HepG2 (cell line): ENCODE data around the gene ST3GAL5. TPM values are rescaled to one million over a fixed set of nuclear protein-coding genes. Genes with fewer than 3 reads are reported as not detected.

ENCODE experiments used
- ATAC-seq: fragments of 200-7000 bp; cut with Tn5 transposase; 3 replicates; pipeline ENCODE4 v1.9.1; 2020; ENCODE audit warnings: mild to moderate bottlenecking, moderate library complexity
- BruUV-seq: library from RNA; stranded (reverse); fragments of 400-500 nt; replicated peaks from 2 replicates; lab custom pipeline; 2021; lab: Mats Ljungman, UMichigan
- CTCF ChIA-PET: fragments of 300-600 bp; formaldehyde crosslinking; extraction: SDS; loops from one replicate; lab custom pipeline; 2021; ENCODE audit warnings: low total read pairs, inconsistent platforms, low intra/inter-chr PET ratio; lab: Yijun Ruan, JAX
- POLR2A ChIA-PET: fragments of 350-600 bp; sonication (Branson Sonifier 250); formaldehyde crosslinking; loops from one replicate; lab custom pipeline; 2020; ENCODE audit warnings: antibody characterized with exemption, inconsistent platforms; lab: Yijun Ruan, JAX
- DNase-seq: peaks from one replicate; pipeline ENCODE4 v3.0.0-alpha.2; 2015; ENCODE audit warnings: low spot score
- FAIRE-seq: peaks from 3 replicates; lab custom pipeline; 2011; peaks lifted over from hg19 to GRCh38; lab: Jason Lieb, UNC
- H2AFZ ChIP-seq: one replicate; pipeline ENCODE4 v1.6.1; 2011; ENCODE audit warnings: low read length, inconsistent platforms
- H3K27ac ChIP-seq: fragments of 300-600 bp; 3 replicates; pipeline ENCODE4 v1.8.0; 2011; ENCODE audit warnings: mixed run types, mild to moderate bottlenecking, mixed read lengths, low read length, inconsistent platforms; ENCODE audit not compliant: insufficient read depth; ENCODE audit errors: extremely low read length
- H3K27me3 ChIP-seq, 2 experiments: fragments of 200-600 bp in 1 of 2; 2 replicates in 1 of 2; 3 replicates in 1 of 2; pipeline versions ENCODE4 v1.6.0 to v1.8.0; 2011; ENCODE audit warnings: low read length in 2 of 2, mild to moderate bottlenecking in 2 of 2, moderate library complexity in 2 of 2, inconsistent platforms in 1 of 2; ENCODE audit not compliant: insufficient read depth in 2 of 2, control insufficient read depth in 1 of 2
- H3K36me3 ChIP-seq, 2 experiments: fragments of 200-600 bp in 1 of 2; replicated peaks in 1 of 2; 2 replicates in 1 of 2; 3 replicates in 1 of 2; pipeline versions ENCODE4 v1.5.1 to v1.8.0; 2011; ENCODE audit warnings: low read length in 2 of 2, inconsistent platforms in 1 of 2; ENCODE audit not compliant: insufficient read depth in 2 of 2, control insufficient read depth in 1 of 2
- H3K4me1 ChIP-seq: 2 replicates; pipeline ENCODE4 v1.5.1; 2012; ENCODE audit warnings: low read length, inconsistent platforms; ENCODE audit not compliant: insufficient read depth
- H3K4me2 ChIP-seq: 2 replicates; pipeline ENCODE4 v1.6.0; 2011; ENCODE audit warnings: low read depth, low read length, inconsistent platforms
- H3K4me3 ChIP-seq, 3 experiments: fragments of 200-600 bp in 1 of 3; sonication (generic), shearing (Covaris generic) in 1 of 3; replicated peaks in 1 of 3; 2 replicates each; pipeline ENCODE4 v1.5.1; 2011 to 2016; ENCODE audit warnings: low read length in 3 of 3, inconsistent platforms in 2 of 3, low read depth in 2 of 3, mild to moderate bottlenecking in 2 of 3, control low read depth in 1 of 3, mixed read lengths in 1 of 3; ENCODE audit not compliant: insufficient read depth in 1 of 3
- H3K79me2 ChIP-seq: one replicate; pipeline ENCODE4 v1.6.1; 2011; ENCODE audit warnings: low read length, inconsistent platforms; ENCODE audit not compliant: insufficient read depth
- H3K9ac ChIP-seq: 2 replicates; pipeline ENCODE4 v1.6.0; 2011; ENCODE audit warnings: mild to moderate bottlenecking, low read depth, low read length, inconsistent platforms; ENCODE audit not compliant: insufficient read depth
- H3K9me3 ChIP-seq: 2 replicates; pipeline ENCODE4 v1.5.1; 2012; ENCODE audit warnings: mild to moderate bottlenecking, low read length
- H4K20me1 ChIP-seq: 2 replicates; pipeline ENCODE4 v1.6.0; 2011; ENCODE audit warnings: inconsistent platforms, mild to moderate bottlenecking, low read length, moderate library complexity; ENCODE audit not compliant: insufficient read depth
- BCLAF1 ChIP-seq: fragments of 450-650 bp; IDR thresholded peaks from 2 replicates; pipeline ENCODE4 v1.6.1; 2017; ENCODE audit warnings: mild to moderate bottlenecking
- ETV6 ChIP-seq: sonication (generic); formaldehyde crosslinking; conservative IDR thresholded peaks from 2 replicates; pipeline ENCODE4 v1.4.0; 2020; ENCODE audit warnings: missing genetic modification reagents
- HOXD1 ChIP-seq: sonication (generic); formaldehyde crosslinking; IDR thresholded peaks from 2 replicates; pipeline ENCODE4 v1.5.0; 2020; ENCODE audit warnings: missing genetic modification reagents
- KAT8 ChIP-seq: IDR thresholded peaks from 2 replicates; pipeline ENCODE4 v1.6.1; 2016; ENCODE audit warnings: missing genetic modification reagents, missing compliant biosample characterization
- MAX ChIP-seq: IDR thresholded peaks from 2 replicates; pipeline ENCODE4 v1.6.1; 2012; ENCODE audit warnings: inconsistent platforms
- MED13 ChIP-seq: sonication (generic); formaldehyde crosslinking; IDR thresholded peaks from 2 replicates; pipeline ENCODE4 v1.5.0; 2020; ENCODE audit warnings: missing genetic modification reagents
- POLR2AphosphoS2 ChIP-seq: IDR thresholded peaks from 2 replicates; pipeline ENCODE4 v1.6.1; 2011; ENCODE audit warnings: low read depth, low read length, improper control_type of control experiment
- RBM22 ChIP-seq: fragments of 200-400 bp; formaldehyde crosslinking; optimal IDR thresholded peaks from 2 replicates; pipeline ENCODE3; 2017; ENCODE audit warnings: mild to moderate bottlenecking, low read length, moderate library complexity
- SOX5 ChIP-seq: IDR thresholded peaks from 2 replicates; pipeline ENCODE4 v1.6.1; 2016; ENCODE audit warnings: borderline replicate concordance
- THYN1 ChIP-seq: sonication (generic); formaldehyde crosslinking; IDR thresholded peaks from 2 replicates; pipeline ENCODE4 v1.8.1; 2023; ENCODE audit warnings: low read depth, mild to moderate bottlenecking, moderate library complexity, missing genetic modification reagents, borderline replicate concordance
- ZFP37 ChIP-seq: sonication (generic); formaldehyde crosslinking; IDR thresholded peaks from 2 replicates; pipeline ENCODE4 v1.4.0; 2020; ENCODE audit warnings: missing genetic modification reagents, borderline replicate concordance
- ZKSCAN1 ChIP-seq: fragments of 150-350 bp; IDR thresholded peaks from 2 replicates; pipeline ENCODE4 v1.6.1; 2014; ENCODE audit warnings: low read length
- ZNF136 ChIP-seq: sonication (generic); formaldehyde crosslinking; IDR thresholded peaks from 2 replicates; pipeline ENCODE4 v1.8.1; 2022; ENCODE audit warnings: low read depth, mild to moderate bottlenecking, moderate library complexity, missing genetic modification reagents
- ZNF205 ChIP-seq: IDR thresholded peaks from 2 replicates; pipeline ENCODE4 v1.6.1; 2018; ENCODE audit warnings: missing biosample characterization, missing genetic modification reagents
- ZNF816 ChIP-seq: sonication (generic); formaldehyde crosslinking; IDR thresholded peaks from 2 replicates; pipeline ENCODE4 v1.8.0; 2022; ENCODE audit warnings: missing genetic modification reagents, mild to moderate bottlenecking, borderline replicate concordance
- WGBS: methylation state at CpG from one replicate; pipeline ENCODE4 v1.1.6; 2017; ENCODE audit warnings: low lambda C conversion rate; 5-methylcytosine and 5-hydroxymethylcytosine counted together
- in situ Hi-C: cut with HindIII; loops from 2 replicates; pipeline ENCODE4 v1.10.0; 2017; ENCODE audit warnings: low pct_unique_long_range_greater_than_20kb; ENCODE audit not compliant: extremely low pct_ligation_motif_present
- intact Hi-C: fragments of 100-400 bp; cut with micrococcal nuclease; formaldehyde crosslinking; loops from one replicate; pipeline ENCODE4 v1.10.0; 2022; ENCODE audit not compliant: unreplicated experiment
- polyA plus RNA-seq, 8 experiments: library from polyadenylated mRNA; depleted of rRNA in 3 of 8; stranded (reverse) in 7 of 8; unstranded in 1 of 8; fragments of >200 nt; fragmentation: Illumina TruSeq in 4 of 8; extraction: Trizol in 4 of 8; gene quantifications; 2 replicates each; pipeline versions ENCODE4 v1.2.1 to v1.2.3, GENCODE V29; 2011 to 2016; ENCODE audit warnings: low read depth in 4 of 8, missing spikeins in 1 of 8, mixed read lengths in 1 of 8; ENCODE audit not compliant: insufficient read depth in 1 of 8
- total RNA-seq, 5 experiments: library from RNA; depleted of rRNA; stranded (reverse); fragments of >200 nt; fragmentation: Illumina TruSeq; extraction: Trizol; gene quantifications; 2 replicates each; pipeline ENCODE4 v1.2.3, GENCODE V29; 2016; ENCODE audit warnings: low read depth in 1 of 5
- TF ChIP-seq, protein P1 (sequence below): sonication (generic); formaldehyde crosslinking; IDR thresholded peaks from 2 replicates; pipeline ENCODE4 v1.8.1; 2023; ENCODE audit warnings: mild to moderate bottlenecking, missing genetic modification reagents

ST3GAL5 gene
- total and polyA plus RNA-seq, 2 of the 13 experiments (the other 11 are each of a cell fraction or from before 2014, with no cell fraction given) = 1.3 to 2.0 TPM

GRCh38 chr2:85865539-85866164 lies 23.1 kb downstream of the ST3GAL5 start:
- H3K27me3 ChIP-seq = no peaks in the 10 kb centered on the region
- H3K4me3 ChIP-seq = no peak overlapping the region
- H3K27ac ChIP-seq = no peak overlapping the region
- in situ Hi-C loops (no loop called here), intact Hi-C loops (no loop called here)
- H3K4me1 ChIP-seq = no peaks in the 10 kb centered on the region
- H2AFZ ChIP-seq = no peak overlapping the region
- TF ChIP-seq ZKSCAN1 = no peak
- TF ChIP-seq ZNF136 (CRISPR knock-in tag) = no peak
- no peak for TF ChIP-seq RBM22
- TF ChIP-seq ZFP37 (CRISPR knock-in tag) = no peak
- no peak for TF ChIP-seq THYN1
- DNase-seq = no peak
- BruUV-seq = no TSS peak
- H3K36me3 ChIP-seq = no peaks in the 10 kb centered on the region
- H3K79me2 ChIP-seq = no peaks in the 10 kb centered on the region
- no peaks in the 10 kb centered on the region for H4K20me1 ChIP-seq
- FAIRE-seq = no peak
- WGBS = 53% methylated on average over 6 of the region's 6 CpGs
- ChIA-PET CTCF (no interaction called here), POLR2A (no interaction called here)
- H3K4me2 ChIP-seq = no peak overlapping the region
- H3K9ac ChIP-seq = no peak overlapping the region
- ATAC-seq = no peak
- H3K9me3 ChIP-seq = no peaks in the 10 kb centered on the region

DNA sequence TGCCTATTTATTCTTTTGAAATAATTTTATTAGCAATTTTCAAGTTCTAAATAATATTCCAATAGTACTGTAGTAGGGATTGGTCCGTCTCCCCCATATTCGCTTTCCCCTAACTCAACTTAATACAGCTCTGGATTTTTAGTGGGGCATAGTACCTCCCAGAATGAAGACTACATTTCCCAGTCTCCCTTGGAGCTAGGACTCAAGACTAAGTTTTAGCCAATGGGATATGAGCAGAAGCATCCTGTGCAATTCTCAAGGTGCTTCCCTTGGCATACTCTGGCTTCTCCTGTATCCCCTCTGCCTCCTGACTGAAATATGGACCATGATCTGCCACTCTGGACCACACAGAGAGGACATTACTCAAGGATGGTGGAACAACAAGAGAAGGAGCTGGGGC lies 24.1 kb downstream of the ST3GAL5 start:
- Histone ChIP-seq H3K9ac (no peak overlapping the region), H3K9me3 (no peaks in the 10 kb centered on the region), H2AFZ (no peak overlapping the region), H3K27me3 (no peaks in the 10 kb centered on the region), H3K4me1 (no peaks in the 10 kb centered on the region), H3K4me3 (no peak overlapping the region), H3K79me2 (no peaks in the 10 kb centered on the region), H3K27ac (no peak overlapping the region), H3K36me3 (no peaks in the 10 kb centered on the region), H4K20me1 (no peaks in the 10 kb centered on the region), H3K4me2 (no peak overlapping the region)
- no peak for DNase-seq
- intact Hi-C loops = no loop called here
- ChIA-PET POLR2A (no interaction called here), CTCF (no interaction called here)
- no peak for FAIRE-seq
- no peak for ATAC-seq
- in situ Hi-C loops = no loop called here
- no TSS peak for BruUV-seq
- WGBS = 30% methylated on average over 2 of the region's 2 CpGs
- TF ChIP-seq MAX (no peak), SOX5 (CRISPR knock-in tag) (no peak), POLR2AphosphoS2 (no peak), ZNF205 (CRISPR knock-in tag) (no peak), HOXD1 (no peak), ZNF816 (CRISPR knock-in tag) (no peak), BCLAF1 (no peak), KAT8 (no peak), MED13 (CRISPR knock-in tag) (no peak), ETV6 (CRISPR knock-in tag) (no peak)
- TF ChIP-seq, protein P1, sequence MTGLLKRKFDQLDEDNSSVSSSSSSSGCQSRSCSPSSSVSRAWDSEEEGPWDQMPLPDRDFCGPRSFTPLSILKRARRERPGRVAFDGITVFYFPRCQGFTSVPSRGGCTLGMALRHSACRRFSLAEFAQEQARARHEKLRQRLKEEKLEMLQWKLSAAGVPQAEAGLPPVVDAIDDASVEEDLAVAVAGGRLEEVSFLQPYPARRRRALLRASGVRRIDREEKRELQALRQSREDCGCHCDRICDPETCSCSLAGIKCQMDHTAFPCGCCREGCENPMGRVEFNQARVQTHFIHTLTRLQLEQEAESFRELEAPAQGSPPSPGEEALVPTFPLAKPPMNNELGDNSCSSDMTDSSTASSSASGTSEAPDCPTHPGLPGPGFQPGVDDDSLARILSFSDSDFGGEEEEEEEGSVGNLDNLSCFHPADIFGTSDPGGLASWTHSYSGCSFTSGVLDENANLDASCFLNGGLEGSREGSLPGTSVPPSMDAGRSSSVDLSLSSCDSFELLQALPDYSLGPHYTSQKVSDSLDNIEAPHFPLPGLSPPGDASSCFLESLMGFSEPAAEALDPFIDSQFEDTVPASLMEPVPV = no peak
